GM12865 (cell line): ENCODE results near the gene PMFBP1.

Experiments
- DNase-seq: peaks from one replicate; pipeline ENCODE4 v3.0.0; 2010; ENCODE audit warnings: low read depth
- H3K4me3 ChIP-seq: 2 replicates; pipeline ENCODE4 v1.5.1; 2011; ENCODE audit warnings: mild to moderate bottlenecking, low read depth, low read length, control low read depth
- CTCF ChIP-seq: IDR thresholded peaks from 2 replicates; pipeline ENCODE4 v1.5.1; 2011; ENCODE audit warnings: low read length, control low read depth, low read depth, inconsistent platforms; ENCODE audit not compliant: insufficient read depth; ENCODE audit errors: missing control alignments

Gene PMFBP1

GRCh38 chr16:72137380-72138063, 34.4 kb downstream of the PMFBP1 start:
- TF ChIP-seq CTCF = no peak
- no peak overlapping the region for H3K4me3 ChIP-seq
- DNase-seq = no peak

GRCh38 chr16:72134507-72134906, 37.4 kb downstream of the PMFBP1 start:
- TF ChIP-seq CTCF = no peak
- DNase-seq = no peak

GRCh38 chr16:72132726-72133125, 39.2 kb downstream of the PMFBP1 start:
- H3K4me3 ChIP-seq = no peak overlapping the region
- TF ChIP-seq CTCF = no peak
- no peak for DNase-seq

More at GRCh38 chr16:72134507-72134906, 37.4 kb downstream of the PMFBP1 start:
- H3K4me3 ChIP-seq = no peak overlapping the region

GRCh38 chr16:72131036-72131435, 40.9 kb downstream of the PMFBP1 start:
- no peak for TF ChIP-seq CTCF
- no peak for DNase-seq
- H3K4me3 ChIP-seq = no peak overlapping the region

GRCh38 chr16:72129976-72130656, 41.8 kb downstream of the PMFBP1 start:
- no peak overlapping the region for H3K4me3 ChIP-seq
- no peak for DNase-seq
- no peak for TF ChIP-seq CTCF

- no peak overlapping the region for H3K4me3 ChIP-seq
- no peak for TF ChIP-seq CTCF
- DNase-seq = no peak
Measured at GRCh38 chr16:72128701-72129100, 43.3 kb downstream of the PMFBP1 start.
